Psoas muscle (tissue), 8 donors: ENCODE measurements around the gene GAS6. TPM values are rescaled to one million over a fixed set of nuclear protein-coding genes. Genes with fewer than 3 reads are reported as not detected.

Experiments used
- ATAC-seq, 4 donors: fragments of 200-7000 bp; cut with Tn5 transposase; one replicate each; pipeline ENCODE4 v1.9.1; 2020; ENCODE audit warnings: moderate library complexity in 3 of 4, mild to moderate bottlenecking in 2 of 4
- DNase-seq, 2 donors: peaks; one replicate each; pipeline ENCODE4 v3.0.0-alpha.2; 2020
- H3K27ac ChIP-seq: fragments of 200-600 bp; one replicate; pipeline ENCODE4 v1.8.0; 2022
- H3K27me3 ChIP-seq, 3 donors: fragments of 200-600 bp in 1 of 3; one replicate each; pipeline versions ENCODE4 v1.6.1 to v1.8.0; 2013 to 2022; ENCODE audit warnings: low read length in 2 of 3, mild to moderate bottlenecking in 2 of 3, moderate library complexity in 1 of 3; ENCODE audit not compliant: insufficient read depth in 3 of 3
- H3K36me3 ChIP-seq, 2 donors: fragments of 200-600 bp in 1 of 2; one replicate each; pipeline versions ENCODE4 v1.6.1 to v1.8.0; 2013 to 2022; ENCODE audit warnings: low read depth in 1 of 2, mild to moderate bottlenecking in 1 of 2, moderate library complexity in 1 of 2; ENCODE audit not compliant: insufficient read depth in 1 of 2
- H3K4me1 ChIP-seq: fragments of 200-600 bp; one replicate; pipeline ENCODE4 v1.8.0; 2022
- H3K4me3 ChIP-seq: fragments of 200-600 bp; one replicate; pipeline ENCODE4 v1.8.0; 2022; ENCODE audit warnings: mild to moderate bottlenecking
- H3K9me3 ChIP-seq: fragments of 200-600 bp; one replicate; pipeline ENCODE4 v1.8.0; 2022
- CTCF ChIP-seq: fragments of 200-600 bp; IDR thresholded peaks from one replicate; pipeline ENCODE4 v1.8.0; 2022; ENCODE audit warnings: antibody characterized with exemption
- WGBS, 3 donors: extraction: QIAGEN DNeasy Blood & Tissue Kit; methylation state at CpG; one replicate each; pipeline versions ENCODE4 v1.1.6 to v1.1.7; 2013; 5-methylcytosine and 5-hydroxymethylcytosine counted together
- intact Hi-C, 2 donors: fragments of 100-400 bp; cut with DNase I; formaldehyde crosslinking; loops; one replicate each; pipeline versions ENCODE4 v1.11.0 to v1.14.2; 2022
- polyA plus RNA-seq, 3 donors: library from polyadenylated mRNA; stranded (reverse); fragments of 200-250 nt; gene quantifications; one replicate each; pipeline ENCODE4 v1.2.3, GENCODE V29; 2013
- total RNA-seq, 4 donors: library from RNA; stranded (reverse); fragmentation: NEBNext Ultra II Directional in 2 of 4; extraction: Animal tissue kit (Norgen Biotek cat#: 25700) in 2 of 4; gene quantifications; one replicate each; pipeline versions ENCODE4 v1.2.1 to v1.2.4, GENCODE V29; 2021 to 2023
- donor health status: healthy with polysubstance abuse.
- donor health status: DM: no; HTN: no; CAD: no; lungs with moderate emphysema.
- donor health status: Bipolar disorder and iron deficiency.
- donor health status: healthy.
- donor health status: DM: yes; HTN: yes; CAD: no.
- donor health status: DM: no; HTN: no; CAD: no.
- donor health status: DM: no; HTN: no; CAD: no.
- donor health status: DM: yes; HTN: yes; CAD: no.

Gene GAS6
- total and polyA plus RNA-seq, 7 donors: 51.6 to 103 (median 65.8) TPM

- peaks cover 0 to 27% of the 10 kb centered on the region in 2 donors for H3K36me3 ChIP-seq
- H3K4me1 ChIP-seq: peaks cover 60% of the 10 kb centered on the region
- H3K27ac ChIP-seq: no peak overlapping the region
- intact Hi-C loops: no loop called here
- DNase-seq (no peak), ATAC-seq (no peak)
- no peaks in the 10 kb centered on the region for H3K27me3 ChIP-seq
- no peak overlapping the region for H3K4me3 ChIP-seq
- 91 to 100% (median 100%) methylated on average over 1 of the region's 1 CpG for WGBS, 3 donors
- TF ChIP-seq CTCF: no peak
- no peaks in the 10 kb centered on the region for H3K9me3 ChIP-seq
Observed at GRCh38 chr13:113851480-113851803, 12.4 kb downstream of the GAS6 start.

- intact Hi-C loops: no loop called here
- H3K4me1 ChIP-seq: peaks cover 58% of the 10 kb centered on the region
- no peak for ATAC-seq
- H3K9me3 ChIP-seq: no peaks in the 10 kb centered on the region
- DNase-seq: no peak
- TF ChIP-seq CTCF: no peak
- 98 to 100% (median 98%) methylated on average over 3 of the region's 3 CpGs for WGBS, 3 donors
- H3K27ac ChIP-seq: no peak overlapping the region
- peaks cover 0 to 32% of the 10 kb centered on the region in 2 donors for H3K36me3 ChIP-seq
- H3K4me3 ChIP-seq: no peak overlapping the region
- no peaks in the 10 kb centered on the region for H3K27me3 ChIP-seq
Observed at GRCh38 chr13:113850722-113851479, 13.0 kb downstream of the GAS6 start.

GRCh38 chr13:113849981-113850721 is 13.7 kb downstream of the GAS6 start:
- H3K27ac ChIP-seq: no peak overlapping the region
- H3K36me3 ChIP-seq: peaks cover 0 to 40% of the 10 kb centered on the region in 2 donors
- no peak for TF ChIP-seq CTCF
- 91 to 94% (median 92%) methylated on average over 8 of the region's 8 CpGs for WGBS, 3 donors
- no peak for DNase-seq
- H3K9me3 ChIP-seq: no peaks in the 10 kb centered on the region
- intact Hi-C loops: no loop called here
- peaks cover 58% of the 10 kb centered on the region for H3K4me1 ChIP-seq
- ATAC-seq: no peak
- no peaks in the 10 kb centered on the region for H3K27me3 ChIP-seq
- no peak overlapping the region for H3K4me3 ChIP-seq

- Histone ChIP-seq H3K27ac (no peak overlapping the region), H3K36me3 (peaks cover 0 to 46% of the 10 kb centered on the region in 2 donors), H3K27me3 (no peaks in the 10 kb centered on the region), H3K9me3 (no peaks in the 10 kb centered on the region), H3K4me1 (peaks cover 53% of the 10 kb centered on the region), H3K4me3 (no peak overlapping the region)
- no peak for ATAC-seq
- no peak for TF ChIP-seq CTCF
- intact Hi-C loops: no loop called here
- DNase-seq: no peak
- 94 to 96% (median 96%) methylated on average over 3 of the region's 3 CpGs for WGBS, 3 donors
Observed at GRCh38 chr13:113849546-113849945, 14.3 kb downstream of the GAS6 start.
